ENCODE data around the gene TGFBR3. TPM values are rescaled to one million over a fixed set of nuclear protein-coding genes. Genes with fewer than 3 reads are reported as not detected.

The TGFBR3 gene
- total and polyA plus RNA-seq, 2 of the 13 experiments (the other 11 are each of a cell fraction or from before 2014, with no cell fraction given): 76.5 to 195 TPM

DNA sequence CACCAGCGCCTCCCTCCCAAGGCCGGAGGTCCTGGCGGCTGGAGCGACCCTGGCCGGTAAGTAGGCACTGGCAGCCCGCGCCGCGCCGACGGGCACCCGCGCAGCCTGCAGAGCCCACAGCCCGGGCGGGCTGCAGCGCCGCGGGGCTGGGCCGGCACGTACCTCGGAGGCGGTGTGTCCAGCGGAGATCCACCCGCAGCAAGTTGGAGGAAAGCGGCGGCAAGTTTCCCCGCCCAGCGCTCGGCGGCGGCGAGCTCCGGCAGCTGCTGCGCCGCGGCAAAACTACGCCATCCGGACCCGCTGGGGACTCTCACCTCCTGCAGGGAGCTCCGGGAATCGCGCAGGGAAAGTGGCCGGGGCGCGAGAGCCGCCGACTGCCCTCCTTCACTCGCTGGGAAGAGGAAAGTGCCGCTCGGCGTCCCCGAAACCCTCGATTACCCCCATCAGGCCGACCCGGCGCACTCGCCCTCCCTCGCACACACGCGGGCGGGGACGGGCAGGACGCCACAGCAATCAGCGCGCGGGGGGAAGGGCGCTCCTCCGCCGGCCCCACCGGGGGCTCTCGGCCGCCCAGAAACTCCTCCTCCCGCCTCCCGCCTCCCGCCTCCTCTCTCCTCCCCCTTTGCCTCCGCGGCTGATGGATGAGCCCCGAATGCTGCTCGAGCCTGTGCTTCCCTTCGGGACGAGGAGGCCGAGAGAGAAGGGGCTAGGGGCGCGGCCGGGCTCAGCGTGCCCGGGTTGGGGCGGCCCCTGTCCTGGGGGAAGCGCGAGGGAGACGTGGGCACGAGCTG is at the start of gene TGFBR3 (continued):
- no peak for TF ChIP-seq HDAC6 (IDR thresholded peaks at IDR 0.05; ENCODE audit: low read depth, low read length)
- 0 out of 2 replicates have a peak, but pooled peaks have one; percentile 57 for TF ChIP-seq ZC3H13 (CRISPR knock-in tag; IDR thresholded peaks at IDR 0.05)
- peak; percentile 49; the same call in 1 of the 2 replicates for TF ChIP-seq SALL2 (CRISPR knock-in tag; IDR thresholded peaks at IDR 0.05)
- peak; percentile 93 for TF ChIP-seq KMT2A (CRISPR knock-in tag; IDR thresholded peaks at IDR 0.05)
- no peak for TF ChIP-seq NONO (IDR thresholded peaks at IDR 0.05)
- TF ChIP-seq NONO (CRISPR knock-in tag; conservative IDR thresholded peaks at IDR 0.05): peak; percentile 83
- TF ChIP-seq, protein P1, sequence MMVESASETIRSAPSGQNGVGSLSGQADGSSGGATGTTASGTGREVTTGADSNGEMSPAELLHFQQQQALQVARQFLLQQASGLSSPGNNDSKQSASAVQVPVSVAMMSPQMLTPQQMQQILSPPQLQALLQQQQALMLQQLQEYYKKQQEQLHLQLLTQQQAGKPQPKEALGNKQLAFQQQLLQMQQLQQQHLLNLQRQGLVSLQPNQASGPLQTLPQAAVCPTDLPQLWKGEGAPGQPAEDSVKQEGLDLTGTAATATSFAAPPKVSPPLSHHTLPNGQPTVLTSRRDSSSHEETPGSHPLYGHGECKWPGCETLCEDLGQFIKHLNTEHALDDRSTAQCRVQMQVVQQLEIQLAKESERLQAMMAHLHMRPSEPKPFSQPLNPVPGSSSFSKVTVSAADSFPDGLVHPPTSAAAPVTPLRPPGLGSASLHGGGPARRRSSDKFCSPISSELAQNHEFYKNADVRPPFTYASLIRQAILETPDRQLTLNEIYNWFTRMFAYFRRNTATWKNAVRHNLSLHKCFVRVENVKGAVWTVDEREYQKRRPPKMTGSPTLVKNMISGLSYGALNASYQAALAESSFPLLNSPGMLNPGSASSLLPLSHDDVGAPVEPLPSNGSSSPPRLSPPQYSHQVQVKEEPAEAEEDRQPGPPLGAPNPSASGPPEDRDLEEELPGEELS (CRISPR knock-in tag; IDR thresholded peaks at IDR 0.05): peak; percentile 71; the same call in 1 of the 2 replicates
- peak; percentile 25; the same call in 1 of the 2 replicates for TF ChIP-seq REPIN1 (CRISPR knock-in tag; IDR thresholded peaks at IDR 0.05; ENCODE audit: borderline replicate concordance, low read depth)
- peak; percentile 79; the same call in 1 of the 2 replicates for TF ChIP-seq ZNF33B (CRISPR knock-in tag; IDR thresholded peaks at IDR 0.05)
- 0 out of 2 replicates have a peak, but pooled peaks have one; percentile 61 for TF ChIP-seq MAF1 (CRISPR knock-in tag; IDR thresholded peaks at IDR 0.05; ENCODE audit: borderline replicate concordance)
- TF ChIP-seq MED1 (CRISPR knock-in tag; IDR thresholded peaks at IDR 0.05): 0 out of 2 replicates have a peak, but pooled peaks have one; percentile 52
- TF ChIP-seq SNAI1 (CRISPR knock-in tag; IDR thresholded peaks at IDR 0.05; ENCODE audit: borderline replicate concordance): 0 out of 2 replicates have a peak, but pooled peaks have one; percentile 44
- TF ChIP-seq MXI1 (IDR thresholded peaks at IDR 0.05; ENCODE audit: borderline replicate concordance, low read depth, low read length): no peak; the same call in 2 of the 3 replicates
- TF ChIP-seq SMARCC2 (IDR thresholded peaks at IDR 0.05): no peak
- 0 out of 2 replicates have a peak, but pooled peaks have one; percentile 47 for TF ChIP-seq FLYWCH1 (CRISPR knock-in tag; IDR thresholded peaks at IDR 0.05)
- peak; percentile 55; the same call in 1 of the 2 replicates for TF ChIP-seq ARNTL (CRISPR knock-in tag; IDR thresholded peaks at IDR 0.05)
- no peak for TF ChIP-seq NR2F1 (CRISPR knock-in tag; IDR thresholded peaks at IDR 0.05)
- TF ChIP-seq GABPB1 (CRISPR knock-in tag; IDR thresholded peaks at IDR 0.05): peak; percentile 78
- TF ChIP-seq, protein P2, sequence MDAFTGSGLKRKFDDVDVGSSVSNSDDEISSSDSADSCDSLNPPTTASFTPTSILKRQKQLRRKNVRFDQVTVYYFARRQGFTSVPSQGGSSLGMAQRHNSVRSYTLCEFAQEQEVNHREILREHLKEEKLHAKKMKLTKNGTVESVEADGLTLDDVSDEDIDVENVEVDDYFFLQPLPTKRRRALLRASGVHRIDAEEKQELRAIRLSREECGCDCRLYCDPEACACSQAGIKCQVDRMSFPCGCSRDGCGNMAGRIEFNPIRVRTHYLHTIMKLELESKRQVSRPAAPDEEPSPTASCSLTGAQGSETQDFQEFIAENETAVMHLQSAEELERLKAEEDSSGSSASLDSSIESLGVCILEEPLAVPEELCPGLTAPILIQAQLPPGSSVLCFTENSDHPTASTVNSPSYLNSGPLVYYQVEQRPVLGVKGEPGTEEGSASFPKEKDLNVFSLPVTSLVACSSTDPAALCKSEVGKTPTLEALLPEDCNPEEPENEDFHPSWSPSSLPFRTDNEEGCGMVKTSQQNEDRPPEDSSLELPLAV (CRISPR knock-in tag; conservative IDR thresholded peaks at IDR 0.05; ENCODE audit: low read depth): no peak
- TF ChIP-seq, protein P3, sequence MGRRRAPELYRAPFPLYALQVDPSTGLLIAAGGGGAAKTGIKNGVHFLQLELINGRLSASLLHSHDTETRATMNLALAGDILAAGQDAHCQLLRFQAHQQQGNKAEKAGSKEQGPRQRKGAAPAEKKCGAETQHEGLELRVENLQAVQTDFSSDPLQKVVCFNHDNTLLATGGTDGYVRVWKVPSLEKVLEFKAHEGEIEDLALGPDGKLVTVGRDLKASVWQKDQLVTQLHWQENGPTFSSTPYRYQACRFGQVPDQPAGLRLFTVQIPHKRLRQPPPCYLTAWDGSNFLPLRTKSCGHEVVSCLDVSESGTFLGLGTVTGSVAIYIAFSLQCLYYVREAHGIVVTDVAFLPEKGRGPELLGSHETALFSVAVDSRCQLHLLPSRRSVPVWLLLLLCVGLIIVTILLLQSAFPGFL (CRISPR knock-in tag; IDR thresholded peaks at IDR 0.05): no peak
- no peak for TF ChIP-seq BHLHE40 (IDR thresholded peaks at IDR 0.05; ENCODE audit: low read length)
